Stomach (tissue), 9 donors: ENCODE measurements around the gene PTPRCAP. TPM values are rescaled to one million over a fixed set of nuclear protein-coding genes. Genes with fewer than 3 reads are reported as not detected.

Source experiments
- DNase-seq, 2 donors: peaks; one replicate each; pipeline versions ENCODE4 v3.0.0 to v3.0.0-alpha.2; 2013 to 2019
- H3K27ac ChIP-seq, 5 donors: fragments of 200-600 bp in 4 of 5; sonication (generic) in 4 of 5; one replicate each; pipeline ENCODE4 v1.5.1; 2013 to 2019; ENCODE audit warnings: mild to moderate bottlenecking in 1 of 5, moderate library complexity in 1 of 5
- H3K27me3 ChIP-seq, 3 donors: fragments of 200-600 bp; sonication (generic); one replicate each; pipeline ENCODE4 v1.5.1; 2017 to 2019; ENCODE audit warnings: mixed run types in 1 of 3
- H3K36me3 ChIP-seq, 4 donors: fragments of 200-600 bp; sonication (generic); 1 replicate in 3 of 4; 2 replicates in 1 of 4; pipeline ENCODE4 v1.5.1; 2016 to 2019
- H3K4me1 ChIP-seq, 4 donors: fragments of 200-600 bp; sonication (generic); one replicate each; pipeline ENCODE4 v1.5.1; 2016 to 2019
- H3K4me3 ChIP-seq, 4 donors: fragments of 200-600 bp; sonication (generic) in 3 of 4; one replicate each; pipeline ENCODE4 v1.5.1; 2016 to 2019; ENCODE audit warnings: mild to moderate bottlenecking in 1 of 4
- H3K9me3 ChIP-seq, 4 donors: fragments of 200-600 bp; sonication (generic); one replicate each; pipeline ENCODE4 v1.5.1; 2016 to 2019
- EP300 ChIP-seq: sonication (generic); formaldehyde crosslinking; IDR thresholded peaks from one replicate; pipeline ENCODE4 v1.6.1; 2017; ENCODE audit warnings: antibody characterized with exemption
- POLR2A ChIP-seq, 4 donors: fragments of 450-650 bp; IDR thresholded peaks; one replicate each; pipeline ENCODE4 v1.6.1; 2016; ENCODE audit warnings: antibody characterized with exemption in 4 of 4, control low read depth in 2 of 4, mild to moderate bottlenecking in 1 of 4, moderate library complexity in 1 of 4
- POLR2AphosphoS5 ChIP-seq, 3 donors: sonication (generic); formaldehyde crosslinking; IDR thresholded peaks; one replicate each; pipeline ENCODE4 v1.6.1; 2016; ENCODE audit warnings: antibody characterized with exemption in 3 of 3
- WGBS, 5 donors: extraction: QIAGEN DNeasy Blood & Tissue Kit in 3 of 5; methylation state at CpG; one replicate each; pipeline versions ENCODE4 v1.1.5 to v1.1.7; 2013 to 2018; 5-methylcytosine and 5-hydroxymethylcytosine counted together
- intact Hi-C: fragments of 100-400 bp; cut with DNase I; formaldehyde crosslinking; loops from one replicate; pipeline ENCODE4 v1.15.1; 2023; ENCODE audit warnings: low total_unique reads
- polyA plus RNA-seq, 3 donors: library from polyadenylated mRNA; stranded (reverse); fragments of 200-250 nt; gene quantifications; one replicate each; pipeline ENCODE4 v1.2.3, GENCODE V29; 2013
- total RNA-seq, 5 donors: library from RNA; depleted of rRNA; stranded (reverse); fragments of >200 nt; gene quantifications; one replicate each; pipeline versions ENCODE4 v1.1.0 to v1.2.3, GENCODE V29; 2014 to 2016
- TF ChIP-seq, protein P1 (sequence below), 7 experiments: fragments of 450-650 bp in 4 of 7; fragments of 200-600 bp in 3 of 7; sonication (generic) in 3 of 7; IDR thresholded peaks; one replicate each; pipeline ENCODE4 v1.5.1; 2016 to 2019; ENCODE audit warnings: antibody characterized with exemption in 7 of 7, control low read depth in 2 of 7, mild to moderate bottlenecking in 1 of 7
- donor health status: healthy with polysubstance abuse.
- donor health status: Bipolar disorder and iron deficiency.
- donor health status: healthy.

The PTPRCAP gene
- total and polyA plus RNA-seq, 8 donors: 1.7 to 25.3 (median 9.9) TPM; not detected in 2

DNA sequence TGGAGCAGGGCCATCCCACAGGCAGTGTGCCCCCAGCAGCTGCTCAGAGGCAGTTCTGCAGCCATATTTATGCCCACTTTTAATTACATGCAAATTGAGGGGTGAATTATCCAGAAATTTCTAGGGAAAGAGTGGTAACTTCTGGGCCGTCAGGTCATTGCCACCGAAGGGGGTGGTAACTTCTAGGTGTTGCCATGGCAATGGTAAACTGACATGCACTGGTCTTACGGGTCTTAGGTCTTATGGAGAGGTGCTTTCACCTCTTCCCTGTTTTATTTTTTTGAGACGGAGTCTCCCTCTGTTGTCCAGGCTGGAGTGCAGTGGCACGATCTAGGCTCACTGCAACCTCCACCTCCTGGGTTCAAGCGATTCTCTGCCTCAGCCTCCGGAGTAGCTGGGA, 35.4 kb upstream of the PTPRCAP start:
- peaks cover 12 to 20% (median 17%) of the 10 kb centered on the region in 4 donors for H3K4me1 ChIP-seq
- H3K36me3 ChIP-seq: no peaks in the 10 kb centered on the region
- TF ChIP-seq POLR2A (IDR thresholded peaks at IDR 0.05) (no peak), POLR2AphosphoS5 (IDR thresholded peaks at IDR 0.05) (no peak), EP300 (no peak)
- TF ChIP-seq, protein P1, sequence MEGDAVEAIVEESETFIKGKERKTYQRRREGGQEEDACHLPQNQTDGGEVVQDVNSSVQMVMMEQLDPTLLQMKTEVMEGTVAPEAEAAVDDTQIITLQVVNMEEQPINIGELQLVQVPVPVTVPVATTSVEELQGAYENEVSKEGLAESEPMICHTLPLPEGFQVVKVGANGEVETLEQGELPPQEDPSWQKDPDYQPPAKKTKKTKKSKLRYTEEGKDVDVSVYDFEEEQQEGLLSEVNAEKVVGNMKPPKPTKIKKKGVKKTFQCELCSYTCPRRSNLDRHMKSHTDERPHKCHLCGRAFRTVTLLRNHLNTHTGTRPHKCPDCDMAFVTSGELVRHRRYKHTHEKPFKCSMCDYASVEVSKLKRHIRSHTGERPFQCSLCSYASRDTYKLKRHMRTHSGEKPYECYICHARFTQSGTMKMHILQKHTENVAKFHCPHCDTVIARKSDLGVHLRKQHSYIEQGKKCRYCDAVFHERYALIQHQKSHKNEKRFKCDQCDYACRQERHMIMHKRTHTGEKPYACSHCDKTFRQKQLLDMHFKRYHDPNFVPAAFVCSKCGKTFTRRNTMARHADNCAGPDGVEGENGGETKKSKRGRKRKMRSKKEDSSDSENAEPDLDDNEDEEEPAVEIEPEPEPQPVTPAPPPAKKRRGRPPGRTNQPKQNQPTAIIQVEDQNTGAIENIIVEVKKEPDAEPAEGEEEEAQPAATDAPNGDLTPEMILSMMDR (IDR thresholded peaks at IDR 0.05): no peak
- no peak for DNase-seq
- 77 to 85% (median 82%) methylated on average over 7 of the region's 7 CpGs for WGBS, 5 donors
- no peak overlapping the region for H3K4me3 ChIP-seq
- no peaks in the 10 kb centered on the region for H3K27me3 ChIP-seq
- H3K27ac ChIP-seq: no peak overlapping the region
- intact Hi-C loops: no loop called here
- H3K9me3 ChIP-seq: no peaks in the 10 kb centered on the region

- peaks cover 0 to 5% (median 2%) of the 10 kb centered on the region in 4 donors for H3K36me3 ChIP-seq
- no peak for DNase-seq
- intact Hi-C loops: no loop called here
- H3K4me1 ChIP-seq: peaks cover 28 to 44% (median 42%) of the 10 kb centered on the region in 4 donors
- WGBS, 5 donors: 75 to 87% (median 82%) methylated on average over 8 of the region's 8 CpGs
- no peak for TF ChIP-seq POLR2A (IDR thresholded peaks at IDR 0.05)
- TF ChIP-seq POLR2AphosphoS5 (IDR thresholded peaks at IDR 0.05): no peak
- TF ChIP-seq, protein P1 (IDR thresholded peaks at IDR 0.05): no peak
- TF ChIP-seq EP300: no peak
- no peaks in the 10 kb centered on the region for H3K27me3 ChIP-seq
- no peaks in the 10 kb centered on the region for H3K9me3 ChIP-seq
- H3K4me3 ChIP-seq: no peak overlapping the region
- H3K27ac ChIP-seq: no peak overlapping the region
Observed at GRCh38 chr11:67470337-67471002, 33.0 kb upstream of the PTPRCAP start.

DNA sequence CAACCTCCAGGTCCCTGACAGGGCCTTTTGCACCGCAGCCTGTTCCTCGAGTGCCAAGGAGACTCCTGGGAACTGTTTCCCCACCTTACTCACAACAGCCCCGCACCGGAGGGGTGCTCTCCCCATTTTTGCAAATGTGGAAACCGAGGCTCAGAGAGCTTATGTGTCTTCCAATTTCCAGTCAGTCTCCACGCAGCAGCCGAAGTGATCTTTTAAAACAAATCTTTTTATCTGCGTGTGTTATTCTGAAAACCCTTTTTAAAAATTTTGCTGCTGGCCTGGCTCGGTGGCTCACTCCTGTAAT, 32.0 kb upstream of the PTPRCAP start:
- H3K4me1 ChIP-seq: peaks cover 30 to 49% (median 47%) of the 10 kb centered on the region in 4 donors
- H3K4me3 ChIP-seq: peak overlapping the region; percentile 82 to 95 (median 88)
- H3K9me3 ChIP-seq: no peaks in the 10 kb centered on the region
- DNase-seq: no peak
- no peaks in the 10 kb centered on the region for H3K27me3 ChIP-seq
- no peak for TF ChIP-seq POLR2AphosphoS5 (IDR thresholded peaks at IDR 0.05)
- no peak for TF ChIP-seq POLR2A (IDR thresholded peaks at IDR 0.05)
- TF ChIP-seq, protein P1 (IDR thresholded peaks at IDR 0.05): no peak
- no peak for TF ChIP-seq EP300
- 5 to 9% (median 7%) methylated on average over 9 of the region's 9 CpGs for whole genome bisulfite sequencing, 5 donors
- intact Hi-C loops: no loop called here
- peaks cover 0 to 5% (median 2%) of the 10 kb centered on the region in 4 donors for H3K36me3 ChIP-seq
- peak overlapping the region; percentile 90 to 96 (median 92) for H3K27ac ChIP-seq

- intact Hi-C loops: no loop called here
- WGBS, 5 donors: 0 to 1% (median 0%) methylated on average over 5 to 76 of the region's 76 CpGs
- Histone ChIP-seq H3K36me3 (peaks cover 0 to 5% (median 2%) of the 10 kb centered on the region in 4 donors), H3K4me1 (peaks cover 33 to 54% (median 51%) of the 10 kb centered on the region in 4 donors), H3K4me3 (peak within 1 kb of the TSS; percentile 82 to 95 (median 88)), H3K27me3 (no peaks in the 10 kb centered on the region), H3K27ac (peak within 1 kb of the TSS; percentile 90 to 96 (median 92)), H3K9me3 (no peaks in the 10 kb centered on the region)
- peak; percentile 94 to 98 for DNase-seq
- TF ChIP-seq POLR2AphosphoS5 (IDR thresholded peaks at IDR 0.05) (peak; percentile 79 to 97 (median 90)), POLR2A (IDR thresholded peaks at IDR 0.05) (no peak), EP300 (no peak)
- TF ChIP-seq, protein P1 (IDR thresholded peaks at IDR 0.05): peak in 3 of 7 experiments; percentile 25 to 41 (median 40)
Observed at GRCh38 chr11:67468759-67469507, 31.5 kb upstream of the PTPRCAP start, which contains the start of gene TMEM134. TSS of gene TMEM134 (minus strand) at chr11:67469251. CDS start at chr11:67469192, 59 bp downstream.
